HepG2 (cell line): Measurements from ENCODE around the gene ADAMTS13. TPM values are rescaled to one million over a fixed set of nuclear protein-coding genes. Genes with fewer than 3 reads are reported as not detected.

ENCODE experiments used
- ATAC-seq: fragments of 200-7000 bp; cut with Tn5 transposase; 3 replicates; pipeline ENCODE4 v1.9.1; 2020; ENCODE audit warnings: mild to moderate bottlenecking, moderate library complexity
- BruUV-seq: library from RNA; stranded (reverse); fragments of 400-500 nt; replicated peaks from 2 replicates; lab custom pipeline; 2021; lab: Mats Ljungman, UMichigan
- CTCF ChIA-PET: fragments of 300-600 bp; formaldehyde crosslinking; extraction: SDS; loops from one replicate; lab custom pipeline; 2021; ENCODE audit warnings: low total read pairs, inconsistent platforms, low intra/inter-chr PET ratio; lab: Yijun Ruan, JAX
- POLR2A ChIA-PET: fragments of 350-600 bp; sonication (Branson Sonifier 250); formaldehyde crosslinking; loops from one replicate; lab custom pipeline; 2020; ENCODE audit warnings: antibody characterized with exemption, inconsistent platforms; lab: Yijun Ruan, JAX
- DNase-seq: peaks from one replicate; pipeline ENCODE4 v3.0.0-alpha.2; 2015; ENCODE audit warnings: low spot score
- FAIRE-seq: peaks from 3 replicates; lab custom pipeline; 2011; peaks lifted over from hg19 to GRCh38; lab: Jason Lieb, UNC
- H2AFZ ChIP-seq: one replicate; pipeline ENCODE4 v1.6.1; 2011; ENCODE audit warnings: low read length, inconsistent platforms
- H3K27ac ChIP-seq: fragments of 300-600 bp; 3 replicates; pipeline ENCODE4 v1.8.0; 2011; ENCODE audit warnings: mixed run types, mild to moderate bottlenecking, mixed read lengths, low read length, inconsistent platforms; ENCODE audit not compliant: insufficient read depth; ENCODE audit errors: extremely low read length
- H3K27me3 ChIP-seq, 2 experiments: fragments of 200-600 bp in 1 of 2; 2 replicates in 1 of 2; 3 replicates in 1 of 2; pipeline versions ENCODE4 v1.6.0 to v1.8.0; 2011; ENCODE audit warnings: low read length in 2 of 2, mild to moderate bottlenecking in 2 of 2, moderate library complexity in 2 of 2, inconsistent platforms in 1 of 2; ENCODE audit not compliant: insufficient read depth in 2 of 2, control insufficient read depth in 1 of 2
- H3K36me3 ChIP-seq, 2 experiments: fragments of 200-600 bp in 1 of 2; replicated peaks in 1 of 2; 2 replicates in 1 of 2; 3 replicates in 1 of 2; pipeline versions ENCODE4 v1.5.1 to v1.8.0; 2011; ENCODE audit warnings: low read length in 2 of 2, inconsistent platforms in 1 of 2; ENCODE audit not compliant: insufficient read depth in 2 of 2, control insufficient read depth in 1 of 2
- H3K4me1 ChIP-seq: 2 replicates; pipeline ENCODE4 v1.5.1; 2012; ENCODE audit warnings: low read length, inconsistent platforms; ENCODE audit not compliant: insufficient read depth
- H3K4me2 ChIP-seq: 2 replicates; pipeline ENCODE4 v1.6.0; 2011; ENCODE audit warnings: low read depth, low read length, inconsistent platforms
- H3K4me3 ChIP-seq, 3 experiments: fragments of 200-600 bp in 1 of 3; sonication (generic), shearing (Covaris generic) in 1 of 3; replicated peaks in 1 of 3; 2 replicates each; pipeline ENCODE4 v1.5.1; 2011 to 2016; ENCODE audit warnings: low read length in 3 of 3, inconsistent platforms in 2 of 3, low read depth in 2 of 3, mild to moderate bottlenecking in 2 of 3, control low read depth in 1 of 3, mixed read lengths in 1 of 3; ENCODE audit not compliant: insufficient read depth in 1 of 3
- H3K79me2 ChIP-seq: one replicate; pipeline ENCODE4 v1.6.1; 2011; ENCODE audit warnings: low read length, inconsistent platforms; ENCODE audit not compliant: insufficient read depth
- H3K9ac ChIP-seq: 2 replicates; pipeline ENCODE4 v1.6.0; 2011; ENCODE audit warnings: mild to moderate bottlenecking, low read depth, low read length, inconsistent platforms; ENCODE audit not compliant: insufficient read depth
- H3K9me3 ChIP-seq: 2 replicates; pipeline ENCODE4 v1.5.1; 2012; ENCODE audit warnings: mild to moderate bottlenecking, low read length
- H4K20me1 ChIP-seq: 2 replicates; pipeline ENCODE4 v1.6.0; 2011; ENCODE audit warnings: inconsistent platforms, mild to moderate bottlenecking, low read length, moderate library complexity; ENCODE audit not compliant: insufficient read depth
- ATF3 ChIP-seq: sonication (generic); formaldehyde crosslinking; IDR thresholded peaks from 2 replicates; pipeline ENCODE4 v1.4.0; 2020; ENCODE audit warnings: missing genetic modification reagents
- ETS1 ChIP-seq: sonication (generic); formaldehyde crosslinking; IDR thresholded peaks from 2 replicates; pipeline ENCODE4 v1.4.0; 2020; ENCODE audit warnings: missing genetic modification reagents
- MIXL1 ChIP-seq: IDR thresholded peaks from 2 replicates; pipeline ENCODE4 v1.6.1; 2016
- NFATC3 ChIP-seq: sonication (generic); formaldehyde crosslinking; IDR thresholded peaks from 2 replicates; pipeline ENCODE4 v1.5.1; 2020; ENCODE audit warnings: mild to moderate bottlenecking, missing genetic modification reagents
- PBX2 ChIP-seq: IDR thresholded peaks from 2 replicates; pipeline ENCODE4 v1.6.1; 2016; ENCODE audit warnings: control low read depth
- ZBTB26 ChIP-seq: IDR thresholded peaks from 2 replicates; pipeline ENCODE4 v1.6.1; 2016; ENCODE audit warnings: missing compliant biosample characterization, missing genetic modification reagents, borderline replicate concordance
- ZBTB44 ChIP-seq: sonication (generic); formaldehyde crosslinking; IDR thresholded peaks from 2 replicates; pipeline ENCODE4 v1.4.0; 2020; ENCODE audit warnings: missing genetic modification reagents
- ZNF142 ChIP-seq: sonication (generic); formaldehyde crosslinking; IDR thresholded peaks from 2 replicates; pipeline ENCODE4 v1.4.0; 2020; ENCODE audit warnings: missing genetic modification reagents
- ZNF232 ChIP-seq: sonication (generic); formaldehyde crosslinking; IDR thresholded peaks from 2 replicates; pipeline ENCODE4 v1.4.0; 2020; ENCODE audit warnings: missing genetic modification reagents, borderline replicate concordance
- ZNF670 ChIP-seq: sonication (generic); formaldehyde crosslinking; IDR thresholded peaks from 2 replicates; pipeline ENCODE4 v1.8.0; 2022; ENCODE audit warnings: mild to moderate bottlenecking, missing genetic modification reagents, borderline replicate concordance
- ZNF777 ChIP-seq: sonication (generic); formaldehyde crosslinking; IDR thresholded peaks from 2 replicates; pipeline ENCODE4 v1.4.0; 2020; ENCODE audit warnings: missing genetic modification reagents
- WGBS: methylation state at CpG from one replicate; pipeline ENCODE4 v1.1.6; 2017; ENCODE audit warnings: low lambda C conversion rate; 5-methylcytosine and 5-hydroxymethylcytosine counted together
- in situ Hi-C: cut with HindIII; loops from 2 replicates; pipeline ENCODE4 v1.10.0; 2017; ENCODE audit warnings: low pct_unique_long_range_greater_than_20kb; ENCODE audit not compliant: extremely low pct_ligation_motif_present
- intact Hi-C: fragments of 100-400 bp; cut with micrococcal nuclease; formaldehyde crosslinking; loops from one replicate; pipeline ENCODE4 v1.10.0; 2022; ENCODE audit not compliant: unreplicated experiment
- polyA plus RNA-seq, 8 experiments: library from polyadenylated mRNA; depleted of rRNA in 3 of 8; stranded (reverse) in 7 of 8; unstranded in 1 of 8; fragments of >200 nt; fragmentation: Illumina TruSeq in 4 of 8; extraction: Trizol in 4 of 8; gene quantifications; 2 replicates each; pipeline versions ENCODE4 v1.2.1 to v1.2.3, GENCODE V29; 2011 to 2016; ENCODE audit warnings: low read depth in 4 of 8, missing spikeins in 1 of 8, mixed read lengths in 1 of 8; ENCODE audit not compliant: insufficient read depth in 1 of 8
- total RNA-seq, 5 experiments: library from RNA; depleted of rRNA; stranded (reverse); fragments of >200 nt; fragmentation: Illumina TruSeq; extraction: Trizol; gene quantifications; 2 replicates each; pipeline ENCODE4 v1.2.3, GENCODE V29; 2016; ENCODE audit warnings: low read depth in 1 of 5

ADAMTS13 gene
- total and polyA plus RNA-seq, 2 of the 13 experiments (the other 11 are each of a cell fraction or from before 2014, with no cell fraction given): 0.91 to 4.5 TPM

GRCh38 chr9:133506653-133507038, 84.5 kb downstream of the ADAMTS13 start:
- Histone ChIP-seq H3K4me2 (peak overlapping the region; percentile 60), H3K9me3 (peaks cover 9% of the 10 kb centered on the region), H3K27ac (peak overlapping the region; percentile 45), H3K4me3 (peak overlapping the region in 1 of 3 experiments; percentile 30; a peak in 1 of 6 replicates), H4K20me1 (no peaks in the 10 kb centered on the region), H3K4me1 (peaks cover 47% of the 10 kb centered on the region), H3K27me3 (peaks cover 0 to 27% of the 10 kb centered on the region in 2 experiments; a peak in 3 of 5 replicates), H2AFZ (no peak overlapping the region), H3K36me3 (no peaks in the 10 kb centered on the region), H3K79me2 (no peaks in the 10 kb centered on the region), H3K9ac (no peak overlapping the region)
- in situ Hi-C loops: no loop called here
- CTCF ChIA-PET: no interaction called here
- peak; percentile 98 for FAIRE-seq
- POLR2A ChIA-PET: interaction anchor here (0.7 to 1.7 kb wide), 8 partner anchors 10 to 231 kb away, joined by 3 to 7 read pairs (median 4); partner anchors contain the start of genes CACFD1, MED22, RPL7A and SARDH
- intact Hi-C loops: no loop called here
- peak; percentile 91 for ATAC-seq
- peak; percentile 98 for DNase-seq
- WGBS: 0% methylated on average over 1 of the region's 18 CpGs
- BruUV-seq: no TSS peak
- TF ChIP-seq ETS1 (CRISPR knock-in tag) (no peak), ZNF777 (CRISPR knock-in tag) (peak; percentile 87), ZNF670 (no peak), NFATC3 (CRISPR knock-in tag) (no peak), MIXL1 (CRISPR knock-in tag) (peak; percentile 55; the same call in 1 of the 2 replicates), ZNF142 (peak; percentile 86; the same call in 1 of the 2 replicates), ZNF232 (CRISPR knock-in tag) (peak; percentile 92; the same call in 1 of the 2 replicates), ATF3 (CRISPR knock-in tag) (no peak), ZBTB26 (CRISPR knock-in tag) (peak; percentile 62; the same call in 1 of the 2 replicates), PBX2 (CRISPR knock-in tag) (no peak), ZBTB44 (CRISPR knock-in tag) (no peak)
